Measurements from ENCODE around the gene EIF4G3.

- TF ChIP-seq CTCF (IDR thresholded peaks at IDR 0.05) (no peak), EZH2 (IDR thresholded peaks at IDR 0.05; ENCODE audit: borderline replicate concordance, insufficient read depth, low read depth, low read length, poor library complexity, severe bottlenecking) (no peak)
These were observed 124.7 kb downstream of the EIF4G3 start for GRCh38 chr1:21052034-21052433.
